A549 (cell line): ENCODE data around the gene KCNK3.

Experiments
- USF2 ChIP-seq: fragments of 450-650 bp; IDR thresholded peaks from 2 replicates; pipeline ENCODE4 v1.6.1; 2014; ENCODE audit warnings: antibody characterized with exemption
- ZSCAN20 ChIP-seq: fragments of 250-450 bp; sonication (Bioruptor Pico); IDR thresholded peaks from 2 replicates; pipeline ENCODE4 v1.8.0; 2022; ENCODE audit warnings: mild to moderate bottlenecking, moderate library complexity

- TF ChIP-seq USF2 (no peak), ZSCAN20 (no peak)
These were observed 15.9 kb downstream of the KCNK3 start for GRCh38 chr2:26708457-26708856.
